GM21619 (cell line): ENCODE measurements around the gene ATRX.
"Not testable (repeated sequence)": the region's sequence is repeated elsewhere in the genome, so short reads cannot be mapped to it uniquely, and the experiment has no call there.

Source experiments
- ATAC-seq: cut with Tn5 transposase; IDR thresholded peaks from one replicate; pipeline ENCODE4 v1.9.1; 2021; ENCODE audit not compliant: unreplicated experiment

Gene ATRX, protein sequence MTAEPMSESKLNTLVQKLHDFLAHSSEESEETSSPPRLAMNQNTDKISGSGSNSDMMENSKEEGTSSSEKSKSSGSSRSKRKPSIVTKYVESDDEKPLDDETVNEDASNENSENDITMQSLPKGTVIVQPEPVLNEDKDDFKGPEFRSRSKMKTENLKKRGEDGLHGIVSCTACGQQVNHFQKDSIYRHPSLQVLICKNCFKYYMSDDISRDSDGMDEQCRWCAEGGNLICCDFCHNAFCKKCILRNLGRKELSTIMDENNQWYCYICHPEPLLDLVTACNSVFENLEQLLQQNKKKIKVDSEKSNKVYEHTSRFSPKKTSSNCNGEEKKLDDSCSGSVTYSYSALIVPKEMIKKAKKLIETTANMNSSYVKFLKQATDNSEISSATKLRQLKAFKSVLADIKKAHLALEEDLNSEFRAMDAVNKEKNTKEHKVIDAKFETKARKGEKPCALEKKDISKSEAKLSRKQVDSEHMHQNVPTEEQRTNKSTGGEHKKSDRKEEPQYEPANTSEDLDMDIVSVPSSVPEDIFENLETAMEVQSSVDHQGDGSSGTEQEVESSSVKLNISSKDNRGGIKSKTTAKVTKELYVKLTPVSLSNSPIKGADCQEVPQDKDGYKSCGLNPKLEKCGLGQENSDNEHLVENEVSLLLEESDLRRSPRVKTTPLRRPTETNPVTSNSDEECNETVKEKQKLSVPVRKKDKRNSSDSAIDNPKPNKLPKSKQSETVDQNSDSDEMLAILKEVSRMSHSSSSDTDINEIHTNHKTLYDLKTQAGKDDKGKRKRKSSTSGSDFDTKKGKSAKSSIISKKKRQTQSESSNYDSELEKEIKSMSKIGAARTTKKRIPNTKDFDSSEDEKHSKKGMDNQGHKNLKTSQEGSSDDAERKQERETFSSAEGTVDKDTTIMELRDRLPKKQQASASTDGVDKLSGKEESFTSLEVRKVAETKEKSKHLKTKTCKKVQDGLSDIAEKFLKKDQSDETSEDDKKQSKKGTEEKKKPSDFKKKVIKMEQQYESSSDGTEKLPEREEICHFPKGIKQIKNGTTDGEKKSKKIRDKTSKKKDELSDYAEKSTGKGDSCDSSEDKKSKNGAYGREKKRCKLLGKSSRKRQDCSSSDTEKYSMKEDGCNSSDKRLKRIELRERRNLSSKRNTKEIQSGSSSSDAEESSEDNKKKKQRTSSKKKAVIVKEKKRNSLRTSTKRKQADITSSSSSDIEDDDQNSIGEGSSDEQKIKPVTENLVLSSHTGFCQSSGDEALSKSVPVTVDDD (N-terminal part only)

GRCh38 chrX:77785486-77786364, at the start of gene ATRX:
Gene ATRX, minus strand, starts transcription at chrX:77786216. Its CDS starts 215 bp downstream, at chrX:77786001.
- ATAC-seq, result peak; percentile 96

GRCh38 chrX:77831544-77831943, 45.5 kb upstream of the ATRX start:
- not testable (repeated sequence) for ATAC-seq

GRCh38 chrX:77821989-77822388, 36.0 kb upstream of the ATRX start:
- ATAC-seq, result not testable (repeated sequence)

GRCh38 chrX:77820091-77820727, 34.2 kb upstream of the ATRX start:
- no peak for ATAC-seq

DNA sequence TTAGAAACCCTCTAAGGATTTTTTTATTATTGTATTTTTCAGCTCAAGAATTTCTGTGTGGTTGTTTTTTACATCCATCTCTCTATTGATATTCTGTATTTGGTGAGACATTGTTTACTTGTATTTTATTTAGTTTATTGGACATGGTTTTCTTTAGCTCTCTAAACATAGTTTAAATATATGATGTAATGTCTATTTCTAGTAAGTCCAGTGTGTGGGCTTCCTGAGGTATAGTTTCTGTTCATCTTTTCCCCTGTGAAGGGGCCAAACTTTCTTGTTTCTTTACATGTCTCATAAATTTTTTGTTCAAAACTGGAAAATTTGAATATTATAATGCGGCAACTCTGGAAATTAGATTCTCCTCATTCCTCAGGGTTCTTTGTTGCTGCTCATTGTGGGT, 28.2 kb upstream of the ATRX start:
- ATAC-seq, result no peak

- ATAC-seq, result no peak
These were observed 16.2 kb upstream of the ATRX start for GRCh38 chrX:77802201-77802600.

DNA sequence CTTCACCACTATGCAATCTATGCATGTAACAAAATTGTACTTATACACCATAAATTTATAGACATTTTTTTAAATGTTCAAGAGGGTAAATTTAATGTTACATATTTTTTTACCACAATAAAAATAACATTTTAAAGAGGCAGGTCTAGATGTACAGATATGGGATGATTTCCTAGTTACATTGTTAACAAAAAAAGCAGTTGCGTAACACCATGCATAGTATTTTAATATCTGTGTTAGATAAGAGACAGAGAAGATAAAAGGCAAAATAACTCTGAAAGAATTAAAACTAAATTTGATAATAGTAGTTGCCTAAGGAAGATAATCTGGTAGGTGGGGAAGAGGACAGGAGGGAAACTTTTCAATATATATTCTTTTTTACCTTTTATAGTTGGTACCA, 9.1 kb upstream of the ATRX start:
- ATAC-seq, result no peak

GRCh38 chrX:77793946-77794345, 7.9 kb upstream of the ATRX start:
- ATAC-seq, result no peak

DNA sequence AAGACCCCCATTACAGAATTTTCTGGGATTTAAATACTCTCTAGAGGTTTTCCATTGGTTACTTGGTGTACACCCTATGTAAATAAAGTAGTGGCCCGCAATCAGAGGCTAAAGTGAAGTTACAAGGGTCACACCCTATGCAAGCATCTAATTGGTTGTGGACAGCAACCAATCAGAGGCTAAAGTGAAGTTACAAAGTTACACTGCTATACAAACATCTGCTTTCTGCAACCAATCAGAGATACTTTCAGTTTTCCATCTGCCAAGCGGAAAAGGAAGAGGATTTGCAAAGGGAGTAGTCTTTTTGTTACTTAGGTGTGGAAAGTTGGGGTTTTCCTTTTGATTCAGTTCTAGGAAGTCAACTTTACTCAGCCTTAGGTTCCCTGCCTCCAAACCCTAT, 2.0 kb upstream of the ATRX start:
- no peak for ATAC-seq

DNA sequence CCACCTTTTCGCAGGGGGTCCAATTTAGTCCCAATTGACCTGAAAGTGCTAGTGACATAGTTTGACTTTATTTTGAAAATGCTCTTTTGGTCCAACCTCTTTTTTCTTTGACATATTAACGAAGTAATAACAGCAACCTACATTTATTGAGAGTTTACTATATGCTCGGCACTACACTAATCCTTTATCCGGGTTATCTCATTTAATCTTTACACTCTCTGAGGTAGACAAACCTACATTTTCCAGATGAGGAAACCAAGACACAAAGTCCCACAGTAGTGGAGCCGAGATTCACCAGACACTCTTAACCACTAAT, 307 bp upstream of the ATRX start:
- ATAC-seq, result peak; percentile 11

DNA sequence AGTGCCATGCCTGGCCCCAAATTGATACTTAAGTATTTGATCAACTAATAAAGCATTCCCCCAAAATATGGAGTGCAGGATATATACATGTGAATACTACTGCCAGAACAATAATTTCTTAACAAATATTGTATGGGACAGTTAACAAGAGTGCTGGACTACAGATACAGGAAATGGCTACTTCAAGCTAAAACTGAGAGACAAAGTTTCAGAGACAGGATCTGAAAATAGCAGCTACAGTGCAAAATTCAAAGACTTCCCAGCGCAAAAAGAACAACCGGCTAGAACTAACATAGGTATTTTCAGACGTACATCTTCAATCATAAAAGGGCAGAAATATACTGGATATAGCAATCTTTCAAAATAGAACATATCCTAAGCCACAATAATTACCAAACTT, 6.3 kb downstream of the ATRX start:
- ATAC-seq, result no peak

GRCh38 chrX:77776659-77777058, 9.4 kb downstream of the ATRX start:
- no peak for ATAC-seq

- ATAC-seq, result no peak
These were observed 14.4 kb downstream of the ATRX start for GRCh38 chrX:77771601-77772000.

GRCh38 chrX:77768787-77769186, 17.2 kb downstream of the ATRX start:
- ATAC-seq, result no peak

DNA sequence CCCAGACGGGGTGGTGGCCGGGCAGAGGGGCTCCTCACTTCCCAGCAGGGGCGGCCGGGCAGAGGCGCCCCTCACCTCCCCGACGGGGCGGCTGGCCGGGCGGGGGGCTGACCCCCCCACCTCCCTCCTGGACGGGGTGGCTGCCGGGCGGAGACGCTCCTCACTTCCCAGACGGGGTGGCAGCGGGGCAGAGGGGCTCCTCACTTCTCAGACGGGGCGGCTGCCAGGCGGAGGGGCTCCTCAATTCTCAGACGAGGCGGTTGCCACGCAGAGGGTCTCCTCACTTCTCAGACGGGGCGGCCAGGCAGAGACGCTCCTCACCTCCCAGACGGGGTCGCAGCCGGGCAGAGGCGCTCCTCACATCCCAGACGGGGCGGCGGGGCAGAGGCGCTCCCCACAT, 19.8 kb downstream of the ATRX start:
- ATAC-seq, result not testable (repeated sequence)

GRCh38 chrX:77755561-77755960, 30.5 kb downstream of the ATRX start:
- no peak for ATAC-seq

GRCh38 chrX:77753942-77754341, 32.1 kb downstream of the ATRX start:
- not testable (repeated sequence) for ATAC-seq

DNA sequence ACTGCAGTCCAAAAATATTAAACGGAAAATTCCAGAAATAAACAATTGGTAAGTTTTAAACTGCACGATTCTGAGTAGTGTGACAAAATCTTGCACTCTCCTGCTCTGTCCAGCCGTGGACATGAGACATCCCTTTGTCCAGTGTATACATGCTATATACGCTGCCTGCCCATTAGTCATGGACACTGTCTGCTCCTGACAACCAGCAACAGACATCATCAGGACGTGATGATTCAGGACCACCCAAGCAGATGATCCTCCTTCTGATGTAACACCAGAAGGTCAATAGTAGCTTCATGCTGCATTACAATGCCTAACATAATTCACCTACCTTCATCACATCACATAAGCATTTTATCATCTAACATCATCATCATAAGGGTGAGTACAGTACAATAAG, 36.3 kb downstream of the ATRX start:
- ATAC-seq, result no peak

DNA sequence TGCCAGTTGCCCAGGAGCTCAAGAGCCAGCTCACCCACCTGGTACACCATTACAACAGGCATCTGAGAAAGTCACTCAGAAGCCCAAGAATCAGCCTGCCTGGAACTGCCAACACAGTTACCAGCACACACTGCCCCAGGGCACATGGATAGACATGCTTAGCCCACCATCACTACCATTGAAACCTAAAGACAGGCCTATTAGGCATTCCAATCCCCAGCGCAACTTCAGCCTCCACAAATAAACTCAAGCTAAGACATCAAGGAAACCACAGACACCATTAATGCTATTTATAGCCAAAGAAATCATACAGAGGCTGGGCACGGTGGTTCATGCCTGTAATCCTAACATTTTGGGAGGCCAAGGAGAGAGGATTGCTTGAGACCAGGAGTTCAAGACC, 42.3 kb downstream of the ATRX start:
- ATAC-seq, result no peak
